Activated CD4-positive, CD25-positive, alpha-beta regulatory T cell treated with anti-CD3 and anti-CD28 coated beads, Interleukin-2, amount 50 U/mL, for 72 hours (primary cell): ENCODE data around the gene TPH2.

Experiments
- DNase-seq: peaks from one replicate; pipeline ENCODE4 v3.0.0; 2021

Gene TPH2

DNA sequence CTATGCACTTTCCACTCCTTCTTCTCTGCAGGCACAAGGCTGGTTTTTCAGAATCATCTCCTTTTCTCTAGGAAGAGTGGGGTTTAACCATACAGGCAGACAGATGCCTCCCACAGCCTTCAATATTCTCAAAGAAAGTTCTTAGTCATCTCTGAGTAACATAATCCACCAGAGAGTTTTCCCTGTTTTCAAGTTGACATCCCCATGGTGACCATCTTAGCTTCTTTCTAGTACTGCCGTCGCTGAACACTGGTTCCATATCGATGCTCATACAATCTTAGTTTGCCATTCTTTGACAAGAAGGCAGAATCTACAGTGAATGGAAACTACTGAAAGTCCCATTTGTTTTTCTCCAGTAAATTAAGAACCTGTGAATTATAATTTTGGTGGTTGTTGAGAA lies 28.6 kb downstream of the TPH2 start:
- no peak for DNase-seq

DNA sequence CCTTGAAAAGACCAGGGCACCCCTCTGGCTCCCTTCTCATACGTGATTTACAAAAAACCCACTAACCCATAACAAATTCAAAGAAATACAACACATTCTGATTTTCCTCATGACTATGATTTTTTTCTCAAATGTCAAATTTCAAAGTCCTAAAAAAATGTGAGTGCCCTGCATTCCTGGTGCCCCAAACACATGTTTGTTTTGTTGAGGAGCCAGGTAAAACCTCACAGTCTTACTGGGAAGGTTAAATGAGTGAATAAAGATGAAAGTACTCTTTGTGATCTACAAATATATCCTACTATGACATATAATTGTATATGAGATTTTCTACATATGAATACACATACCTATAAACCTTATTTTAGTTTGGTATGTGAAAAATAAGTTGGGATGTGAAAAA lies 30.7 kb downstream of the TPH2 start:
- no peak for DNase-seq

DNA sequence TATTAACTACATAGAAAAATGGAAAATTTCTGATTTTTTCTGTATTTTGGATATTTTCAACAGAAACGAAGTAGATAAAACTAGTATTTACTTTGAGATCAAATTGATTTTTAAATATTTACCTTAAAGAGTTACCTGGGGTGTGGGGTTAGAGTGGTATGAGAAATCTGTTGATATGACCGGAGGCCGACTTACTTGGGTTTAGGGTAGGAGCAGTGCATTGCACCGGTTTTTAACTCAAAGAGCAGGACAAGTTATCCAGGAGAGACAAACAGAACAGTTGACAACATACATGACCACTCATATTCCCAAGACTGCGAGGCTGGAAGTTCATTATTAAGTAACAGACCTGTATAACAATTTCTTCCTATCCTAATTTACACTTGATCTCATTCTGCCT lies 31.4 kb downstream of the TPH2 start:
- no peak for DNase-seq

DNA sequence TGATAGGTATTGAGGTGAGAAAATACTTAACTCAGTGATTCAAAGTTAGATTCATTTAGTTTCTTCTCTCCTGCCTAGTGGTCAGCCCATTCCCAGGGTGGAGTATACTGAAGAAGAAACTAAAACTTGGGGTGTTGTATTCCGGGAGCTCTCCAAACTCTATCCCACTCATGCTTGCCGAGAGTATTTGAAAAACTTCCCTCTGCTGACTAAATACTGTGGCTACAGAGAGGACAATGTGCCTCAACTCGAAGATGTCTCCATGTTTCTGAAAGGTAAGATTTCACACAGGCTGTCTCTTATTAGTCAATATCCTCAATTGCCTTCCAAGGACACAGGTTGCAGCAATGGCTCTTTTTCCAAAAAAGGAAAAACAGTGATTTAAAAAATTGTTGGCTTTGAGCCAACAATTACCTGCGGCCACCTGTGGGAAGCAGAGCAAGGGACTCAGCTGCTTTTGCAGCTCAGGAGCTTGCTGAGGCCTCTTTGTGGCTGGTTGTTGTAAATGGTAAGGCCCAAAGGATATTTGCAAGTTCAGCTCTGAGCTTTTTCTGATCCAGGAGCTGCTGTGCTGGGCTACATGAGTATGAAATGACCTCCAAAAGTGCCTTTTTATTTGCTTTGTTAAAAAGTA lies 33.9 kb downstream of the TPH2 start:
- DNase-seq, result no peak

DNA sequence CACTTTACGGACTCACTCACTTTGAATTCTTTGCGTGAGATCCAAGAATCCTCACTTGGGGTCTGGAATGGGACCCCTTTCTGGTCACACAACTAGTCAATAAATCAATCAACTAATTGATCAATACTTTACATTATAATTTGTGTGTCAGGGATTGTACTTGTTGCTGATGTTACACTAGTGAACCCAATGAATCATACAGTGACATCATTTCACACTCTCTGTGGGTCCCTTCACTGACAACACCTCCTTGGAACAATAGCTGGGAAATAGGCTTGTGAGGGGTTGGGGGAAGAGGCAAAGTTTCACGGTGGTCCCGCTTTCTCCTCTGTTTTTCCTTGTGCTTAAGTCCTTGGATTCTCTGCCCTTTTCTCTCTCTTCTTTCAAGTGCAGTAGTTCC lies 35.0 kb downstream of the TPH2 start:
- DNase-seq, result no peak

DNA sequence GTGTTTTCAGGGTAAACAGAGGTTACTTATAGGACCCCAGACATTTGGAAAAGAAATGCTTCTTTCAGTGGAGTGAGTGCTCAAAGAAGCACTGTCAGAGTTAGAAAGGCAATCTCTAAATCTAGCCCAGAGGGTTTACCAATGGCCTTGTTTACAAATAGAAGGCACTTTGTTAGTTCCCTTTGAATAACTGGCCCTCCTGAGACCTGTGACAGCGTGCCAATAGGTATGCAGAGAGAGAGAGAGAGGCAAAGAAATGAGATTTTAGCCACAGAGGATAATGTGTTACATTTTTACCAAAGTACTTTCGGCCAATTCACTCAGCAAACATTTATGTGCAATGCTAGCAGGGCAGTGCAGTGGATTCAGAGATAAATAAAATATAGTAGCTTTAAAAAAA lies 41.9 kb downstream of the TPH2 start:
- no peak for DNase-seq

DNA sequence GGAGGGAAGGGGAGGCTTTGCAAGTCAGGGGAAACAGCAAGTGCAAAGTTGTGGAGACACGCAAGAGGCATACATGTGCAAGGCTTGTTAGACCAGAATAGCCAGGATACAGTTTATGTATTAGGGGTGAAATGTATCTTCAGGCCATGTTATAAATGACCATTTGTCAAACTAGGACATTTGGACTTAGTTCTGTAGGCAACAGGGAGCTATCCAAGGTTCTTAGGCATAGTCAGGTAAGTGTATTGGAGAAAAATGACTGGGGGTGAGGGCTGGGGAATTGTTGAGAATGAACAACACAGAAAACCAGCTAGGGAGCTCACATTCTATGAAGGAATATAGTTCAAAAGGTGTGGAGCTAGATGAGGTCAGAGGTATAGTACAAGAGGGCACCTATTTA lies 42.5 kb downstream of the TPH2 start:
- no peak for DNase-seq

DNA sequence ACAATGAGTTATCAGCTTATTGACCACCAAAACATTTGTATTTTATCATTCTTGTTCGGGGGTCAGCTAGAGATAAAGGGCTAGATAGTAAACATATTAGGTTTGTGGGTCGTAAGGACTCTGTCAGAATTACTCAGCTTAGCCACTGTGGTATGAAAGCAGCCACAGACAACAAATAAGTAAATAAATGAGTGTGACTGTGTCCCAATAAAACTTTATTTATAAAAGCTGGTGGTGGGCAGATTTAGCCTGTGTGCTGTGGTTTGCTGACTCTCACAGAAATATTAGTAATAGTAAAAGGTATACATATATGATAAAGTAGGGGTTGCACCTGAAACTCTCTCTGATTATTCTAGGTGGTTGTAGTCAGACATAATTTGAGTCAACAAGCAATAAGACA lies 56.1 kb downstream of the TPH2 start:
- no peak for DNase-seq

DNA sequence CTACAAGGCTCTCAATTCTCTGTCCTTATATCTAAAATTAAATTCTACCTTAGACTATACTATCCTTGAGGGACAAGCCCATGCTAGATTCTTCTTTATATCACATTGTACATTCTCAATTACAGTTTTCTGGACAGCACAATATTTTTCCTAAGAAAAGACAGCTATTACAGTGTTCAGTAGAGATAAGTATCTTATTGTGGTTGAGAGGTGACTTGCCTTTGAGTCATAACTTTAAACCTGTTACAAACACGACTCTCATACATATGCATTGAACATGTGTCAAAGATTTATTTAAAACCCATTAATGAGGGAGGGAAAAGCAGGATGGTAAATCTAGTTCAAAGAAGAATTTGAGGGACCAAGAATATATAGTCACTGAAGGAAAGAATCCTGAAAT lies 61.1 kb downstream of the TPH2 start:
- DNase-seq, result no peak

DNA sequence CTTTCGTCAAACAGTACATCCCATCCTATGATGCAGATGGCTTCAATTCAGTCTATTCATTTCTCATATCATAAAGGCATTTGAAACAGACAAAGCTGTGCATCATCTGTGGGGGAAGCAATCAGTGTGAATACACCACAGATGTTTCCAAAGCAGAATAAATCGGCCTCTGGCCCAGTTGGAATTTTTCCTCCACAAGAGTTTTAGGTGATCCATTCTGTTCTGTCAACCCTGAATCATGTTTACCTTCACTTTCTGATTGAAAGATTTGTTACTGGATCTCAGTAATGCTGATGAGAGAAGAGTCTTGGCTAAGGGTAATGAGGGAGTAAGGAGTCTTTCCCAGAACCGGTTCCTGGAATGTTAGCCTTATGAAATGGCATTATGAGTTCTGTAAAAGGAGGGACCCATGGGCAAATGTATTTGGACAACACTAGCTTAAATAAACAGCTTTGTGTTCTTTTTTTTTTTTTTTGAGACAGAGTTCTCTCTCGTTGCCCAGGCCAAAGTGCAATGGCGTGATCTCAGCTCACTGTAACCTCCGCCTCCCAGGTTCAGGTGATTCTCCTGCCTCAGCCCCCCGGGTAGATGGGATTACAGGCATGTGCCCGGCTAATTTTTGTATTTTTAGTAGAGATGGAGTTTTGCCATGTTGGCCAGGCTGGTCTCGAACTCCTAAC lies 62.5 kb downstream of the TPH2 start:
- DNase-seq, result no peak

DNA sequence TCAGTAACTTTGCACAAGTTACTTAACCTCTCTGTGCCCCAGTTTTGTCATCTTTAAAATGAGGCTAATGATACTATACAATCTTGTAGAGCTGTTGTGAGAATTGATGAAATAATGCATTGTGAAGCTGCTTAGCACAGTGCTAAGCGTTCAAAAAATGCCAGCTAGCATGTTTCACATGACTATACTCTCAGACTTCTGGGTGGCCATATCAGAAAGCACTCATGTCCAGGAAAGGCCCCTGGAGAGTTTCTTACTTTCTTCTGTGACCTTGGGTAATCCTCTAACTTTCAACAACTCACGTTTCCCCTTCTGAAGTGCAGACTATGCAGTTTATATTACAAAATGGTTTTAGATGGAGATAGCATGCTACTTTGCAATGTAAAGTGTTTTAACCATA lies 68.1 kb downstream of the TPH2 start:
- DNase-seq, result no peak

DNA sequence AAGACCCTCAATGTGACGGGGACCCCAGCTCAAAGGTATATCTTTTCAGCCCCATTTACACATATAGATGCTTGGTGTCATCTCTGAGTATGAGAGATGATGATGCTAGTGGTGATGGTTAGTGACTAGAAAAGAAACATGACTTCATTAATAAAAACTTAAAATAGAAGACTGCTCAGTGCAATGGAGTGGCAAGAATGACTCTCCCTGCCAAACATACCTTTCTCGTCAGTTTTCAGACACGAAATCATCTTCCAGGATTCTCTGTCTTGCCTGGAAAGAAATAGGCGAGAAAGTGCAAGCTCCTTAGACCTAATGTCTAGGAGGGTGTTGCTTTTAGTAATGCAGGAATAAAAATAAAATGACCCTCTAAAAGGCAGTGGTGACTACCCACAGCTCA lies 71.7 kb downstream of the TPH2 start:
- DNase-seq, result no peak

DNA sequence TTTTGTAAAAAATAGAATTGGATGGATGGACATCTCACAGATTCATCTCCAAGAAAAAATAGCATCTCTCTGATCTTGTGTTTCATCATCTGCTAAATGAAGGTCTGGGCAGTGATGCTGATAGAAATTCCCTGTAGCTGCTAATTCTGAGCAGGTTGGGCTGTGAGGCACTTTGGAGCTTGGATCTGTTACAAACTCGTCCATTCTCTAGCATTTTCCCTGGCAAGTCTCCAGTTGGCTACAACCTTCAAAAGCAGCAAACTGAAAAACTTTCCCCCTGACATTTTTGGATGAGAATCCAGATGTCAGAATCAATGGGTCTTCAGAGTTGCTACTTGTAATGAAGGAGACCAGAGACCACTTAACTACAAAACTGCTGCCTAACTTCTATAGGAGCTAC lies 72.7 kb downstream of the TPH2 start:
- no peak for DNase-seq

DNA sequence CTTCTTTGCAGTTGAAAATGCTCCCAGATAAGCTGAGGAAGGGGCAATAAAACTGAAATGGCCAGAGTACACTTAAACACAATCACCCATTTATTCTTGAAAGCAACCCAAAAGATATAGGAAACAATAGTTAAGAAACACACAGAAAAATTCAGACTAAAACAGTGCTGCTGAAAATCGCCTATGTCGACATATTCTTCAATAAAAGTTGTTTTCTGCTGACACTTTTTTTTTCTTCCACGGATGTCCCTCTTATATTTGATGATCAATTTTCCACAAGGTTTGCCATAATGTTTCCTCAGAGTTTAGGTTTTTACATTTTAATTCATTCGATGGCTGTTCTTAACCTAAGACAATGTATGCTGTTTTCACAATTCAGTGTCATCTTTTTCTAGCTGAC lies 74.2 kb downstream of the TPH2 start:
- DNase-seq, result no peak

DNA sequence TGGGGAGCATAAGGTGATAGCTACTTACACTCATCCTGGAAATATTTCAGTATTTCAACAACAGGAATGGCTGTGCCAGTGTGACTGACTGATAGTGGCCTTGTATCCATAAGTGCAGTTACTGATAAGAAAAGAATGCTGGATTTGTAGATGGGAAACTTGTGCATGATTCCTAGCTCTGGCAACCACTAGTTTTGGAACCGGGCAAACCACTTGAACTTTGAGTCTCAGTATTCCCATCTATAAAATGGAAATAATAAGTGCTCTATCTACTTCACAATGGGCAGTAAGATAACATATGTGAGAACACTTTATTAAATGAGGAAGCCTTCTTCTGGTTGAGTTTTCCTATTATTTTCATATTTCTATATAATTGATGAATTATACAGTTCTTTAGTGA lies 77.2 kb downstream of the TPH2 start:
- no peak for DNase-seq

DNA sequence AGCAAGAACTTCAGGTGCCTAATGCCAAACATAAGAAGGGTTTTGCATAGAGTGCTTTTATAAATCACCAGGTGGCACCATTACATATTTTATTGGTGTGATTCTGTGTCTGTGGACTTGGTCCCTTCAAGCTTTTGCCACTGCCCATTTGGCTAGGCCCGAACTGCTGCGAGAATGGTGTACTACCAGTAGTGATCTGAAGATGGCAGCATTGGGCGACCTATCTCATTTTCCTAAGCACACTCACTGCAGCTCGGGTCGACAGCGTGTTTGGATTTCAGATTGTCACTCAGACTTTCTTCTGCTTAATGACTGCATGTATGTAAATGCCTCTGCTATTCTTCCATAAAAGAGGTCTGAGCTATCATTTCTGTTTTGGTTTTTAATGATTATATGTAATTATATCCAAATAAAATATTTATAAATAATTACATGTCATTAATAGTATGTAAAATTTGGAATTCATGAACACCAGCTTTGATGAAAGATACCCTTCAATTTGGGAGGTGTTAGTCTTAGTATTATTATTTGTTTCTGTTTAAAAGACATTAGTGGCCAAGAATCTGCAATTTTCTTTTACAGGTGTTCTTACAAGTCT lies 78.5 kb downstream of the TPH2 start:
- peak; percentile 56 for DNase-seq

DNA sequence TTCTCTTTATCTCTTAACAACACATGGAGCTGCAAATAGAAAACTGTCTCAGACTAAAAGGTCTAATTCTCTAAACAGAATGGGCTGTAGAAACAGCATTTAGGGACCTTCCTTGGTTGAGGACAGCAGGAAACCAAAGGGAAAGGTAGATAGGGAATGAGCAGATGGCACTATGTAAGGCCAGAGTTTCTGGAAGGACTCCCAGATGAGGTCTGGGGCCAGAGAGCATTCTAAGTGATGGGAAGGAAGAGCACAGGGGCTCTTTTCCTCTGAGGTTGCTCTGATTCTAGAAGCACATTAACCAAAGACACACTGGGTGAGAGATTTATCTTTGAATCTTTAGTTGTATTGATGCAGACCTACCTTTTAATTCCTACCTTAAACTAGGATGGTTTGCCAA lies 79.4 kb downstream of the TPH2 start:
- DNase-seq, result no peak

DNA sequence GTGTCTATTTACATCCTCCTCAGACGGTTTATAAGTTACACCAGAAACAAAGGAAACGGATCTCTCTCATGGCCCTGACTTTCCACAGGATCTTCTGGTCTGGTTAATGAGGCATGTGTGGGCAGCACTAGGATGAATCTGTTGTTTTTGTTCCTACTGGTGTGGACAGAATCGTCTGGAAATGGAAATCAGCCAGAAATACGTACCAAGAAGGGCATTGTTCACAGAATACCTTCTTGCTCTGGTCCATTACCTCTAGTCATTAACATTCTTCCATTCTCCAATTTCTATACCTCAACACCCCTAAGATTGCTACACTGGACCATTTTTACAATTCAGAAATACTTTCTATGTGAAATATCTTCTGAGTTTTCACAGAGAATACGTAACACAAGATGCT lies 86.0 kb downstream of the TPH2 start:
- no peak for DNase-seq

DNA sequence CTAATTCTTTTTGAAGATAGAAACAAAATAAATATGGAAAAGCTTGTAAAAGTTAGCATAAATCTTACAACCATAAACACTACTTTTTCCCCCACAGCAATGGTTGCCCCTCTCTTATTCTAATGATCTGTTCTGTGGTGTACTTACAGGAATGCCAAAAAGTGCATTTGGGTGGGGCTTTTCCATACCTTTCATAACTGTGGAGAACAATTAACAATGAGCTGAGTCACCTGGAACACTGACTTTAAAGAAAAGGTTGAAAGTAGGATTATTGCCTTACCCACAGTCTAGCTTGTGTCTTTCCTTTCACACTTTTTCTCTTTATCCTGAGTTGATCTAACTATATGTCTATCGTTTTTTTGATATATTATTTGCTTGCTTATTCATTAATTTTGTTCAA lies 86.9 kb downstream of the TPH2 start:
- DNase-seq, result no peak

DNA sequence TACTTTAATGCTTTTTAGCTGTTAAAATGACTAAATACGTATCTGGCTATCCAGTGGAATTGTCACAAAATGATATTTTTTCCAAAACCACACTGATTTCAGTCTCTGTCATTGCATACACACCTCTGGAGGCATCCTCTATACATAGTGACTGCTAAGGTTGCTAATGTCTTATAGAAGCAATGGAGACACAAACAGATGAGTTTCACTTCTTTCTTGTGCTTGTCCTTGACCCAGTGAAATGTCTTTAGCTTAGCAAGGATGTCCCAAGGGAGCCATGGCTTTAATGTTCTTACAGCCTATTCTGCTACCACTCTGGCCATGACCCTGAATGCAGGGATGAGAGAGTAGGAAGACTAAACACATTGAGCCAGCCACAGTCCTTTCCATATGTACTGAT lies 90.3 kb downstream of the TPH2 start:
- DNase-seq, result no peak

DNA sequence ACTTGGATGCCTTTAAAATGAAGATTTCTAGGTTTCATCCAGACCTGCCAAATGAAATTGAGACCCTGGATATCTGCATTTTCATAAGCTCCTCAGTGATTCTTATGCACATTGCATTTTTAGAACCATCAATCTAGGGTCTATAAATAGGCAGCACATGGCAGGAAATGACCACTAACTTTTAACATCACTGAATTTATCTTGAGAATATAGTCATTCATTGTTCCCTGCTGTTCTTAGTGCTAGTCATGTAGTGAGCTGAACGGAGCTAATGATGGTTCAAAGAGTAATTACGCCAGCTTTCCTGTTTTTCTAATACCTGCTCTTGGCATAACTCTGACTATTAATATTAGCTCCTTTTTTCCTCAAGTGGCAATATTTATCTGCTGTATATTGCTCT lies 91.6 kb downstream of the TPH2 start:
- no peak for DNase-seq

DNA sequence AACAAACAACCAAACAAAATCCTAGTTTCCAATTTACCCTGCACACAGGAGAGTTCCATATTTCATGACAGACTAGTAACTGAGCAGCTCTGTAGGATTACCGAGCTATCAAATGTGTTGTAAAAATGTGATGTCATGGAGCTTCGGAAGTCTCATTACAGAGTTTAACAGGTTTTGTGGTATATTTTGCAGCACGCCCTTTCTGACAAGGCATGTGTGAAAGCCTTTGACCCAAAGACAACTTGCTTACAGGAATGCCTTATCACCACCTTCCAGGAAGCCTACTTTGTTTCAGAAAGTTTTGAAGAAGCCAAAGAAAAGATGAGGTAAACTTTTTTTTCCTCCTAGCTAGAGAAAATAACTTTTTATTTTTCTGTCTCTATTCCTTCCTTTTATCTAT lies 92.4 kb downstream of the TPH2 start:
- no peak for DNase-seq

DNA sequence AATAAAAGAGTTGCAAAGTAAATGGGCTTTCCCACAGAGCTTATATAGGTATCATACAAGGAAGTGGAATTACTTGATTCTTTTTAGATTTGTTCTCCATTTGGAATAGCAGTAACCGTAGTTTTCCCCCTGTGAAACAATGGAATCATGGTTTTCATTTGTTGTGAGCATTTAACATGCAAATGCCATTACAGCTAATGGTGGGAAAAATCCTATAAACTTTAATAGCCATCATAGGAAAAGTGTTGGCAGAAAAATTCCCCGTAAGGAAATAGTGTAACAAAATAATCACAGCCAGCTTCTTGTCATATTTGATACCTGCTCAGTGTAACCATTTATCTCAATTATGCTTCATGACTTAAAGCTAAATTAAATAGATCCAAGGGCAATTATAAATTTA lies 95.3 kb downstream of the TPH2 start:
- DNase-seq, result no peak

DNA sequence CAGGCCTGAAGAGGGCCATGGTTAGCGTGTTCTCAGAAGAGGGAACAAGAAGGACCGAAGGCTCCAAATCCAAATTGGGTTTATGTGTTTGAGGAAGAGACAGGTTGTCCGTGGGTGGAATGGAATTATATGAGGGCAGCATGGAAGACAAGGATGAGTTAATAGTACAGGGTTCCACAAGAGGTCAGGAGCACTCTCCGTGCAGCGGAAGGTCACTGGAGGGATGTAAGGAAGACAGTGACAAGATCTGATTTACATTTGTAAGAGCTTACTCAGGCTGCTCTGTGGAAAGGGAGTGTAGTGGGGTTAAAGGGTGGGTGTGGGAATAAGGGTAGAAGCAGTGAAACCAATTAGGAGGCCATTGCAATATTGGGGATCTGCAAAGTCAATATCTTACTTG lies 97.0 kb downstream of the TPH2 start:
- no peak for DNase-seq

DNA sequence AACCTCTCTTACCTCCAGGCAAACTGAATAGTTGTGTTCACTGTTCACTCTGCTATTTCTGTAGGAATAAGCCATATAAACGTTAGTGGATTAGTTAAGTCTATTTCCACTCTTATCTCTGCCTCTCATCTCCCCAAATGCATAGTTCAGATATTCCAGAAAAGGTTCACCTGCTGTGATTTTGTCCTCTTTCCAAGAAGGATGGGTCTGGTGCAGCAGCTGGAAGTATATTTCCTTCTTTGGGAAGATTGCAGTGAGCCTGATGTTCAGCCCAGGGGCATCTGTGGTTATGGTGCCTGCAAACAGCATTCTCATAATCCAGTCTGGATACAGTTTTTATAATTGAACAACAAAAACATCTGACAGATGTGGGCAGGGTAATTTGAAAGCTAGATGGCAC lies 97.7 kb downstream of the TPH2 start:
- DNase-seq, result no peak
